Measurements from ENCODE around the gene ZNF525.
"Not testable (repeated sequence)": the region's sequence is repeated elsewhere in the genome, so short reads cannot be mapped to it uniquely, and the experiment has no call there.

Gene ZNF525

DNA sequence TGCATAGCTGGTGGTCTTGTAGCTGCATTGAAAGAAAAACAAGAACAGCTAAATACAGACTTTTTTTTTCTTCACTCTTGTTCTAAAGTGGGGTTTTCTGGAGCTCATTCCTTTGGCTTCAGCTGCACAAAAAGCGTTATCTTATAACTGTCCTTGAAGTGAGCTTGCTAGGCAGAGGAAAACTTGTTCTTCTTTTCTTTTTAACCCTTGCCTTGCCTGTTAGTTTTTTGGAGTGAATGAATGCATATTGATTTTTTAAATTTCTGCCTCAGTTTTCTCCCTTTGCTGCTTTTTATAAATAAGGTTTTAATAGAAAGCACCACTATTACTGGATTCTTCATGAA is 31.0 kb downstream of the ZNF525 start:
- TF ChIP-seq, protein P1, sequence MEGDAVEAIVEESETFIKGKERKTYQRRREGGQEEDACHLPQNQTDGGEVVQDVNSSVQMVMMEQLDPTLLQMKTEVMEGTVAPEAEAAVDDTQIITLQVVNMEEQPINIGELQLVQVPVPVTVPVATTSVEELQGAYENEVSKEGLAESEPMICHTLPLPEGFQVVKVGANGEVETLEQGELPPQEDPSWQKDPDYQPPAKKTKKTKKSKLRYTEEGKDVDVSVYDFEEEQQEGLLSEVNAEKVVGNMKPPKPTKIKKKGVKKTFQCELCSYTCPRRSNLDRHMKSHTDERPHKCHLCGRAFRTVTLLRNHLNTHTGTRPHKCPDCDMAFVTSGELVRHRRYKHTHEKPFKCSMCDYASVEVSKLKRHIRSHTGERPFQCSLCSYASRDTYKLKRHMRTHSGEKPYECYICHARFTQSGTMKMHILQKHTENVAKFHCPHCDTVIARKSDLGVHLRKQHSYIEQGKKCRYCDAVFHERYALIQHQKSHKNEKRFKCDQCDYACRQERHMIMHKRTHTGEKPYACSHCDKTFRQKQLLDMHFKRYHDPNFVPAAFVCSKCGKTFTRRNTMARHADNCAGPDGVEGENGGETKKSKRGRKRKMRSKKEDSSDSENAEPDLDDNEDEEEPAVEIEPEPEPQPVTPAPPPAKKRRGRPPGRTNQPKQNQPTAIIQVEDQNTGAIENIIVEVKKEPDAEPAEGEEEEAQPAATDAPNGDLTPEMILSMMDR (IDR thresholded peaks at IDR 0.05; ENCODE audit: low read length, missing control alignments): no peak
- peak overlapping the region; percentile 92 for H3K4me3 ChIP-seq (replicated peaks; ENCODE audit: low read depth, low read length)

DNA sequence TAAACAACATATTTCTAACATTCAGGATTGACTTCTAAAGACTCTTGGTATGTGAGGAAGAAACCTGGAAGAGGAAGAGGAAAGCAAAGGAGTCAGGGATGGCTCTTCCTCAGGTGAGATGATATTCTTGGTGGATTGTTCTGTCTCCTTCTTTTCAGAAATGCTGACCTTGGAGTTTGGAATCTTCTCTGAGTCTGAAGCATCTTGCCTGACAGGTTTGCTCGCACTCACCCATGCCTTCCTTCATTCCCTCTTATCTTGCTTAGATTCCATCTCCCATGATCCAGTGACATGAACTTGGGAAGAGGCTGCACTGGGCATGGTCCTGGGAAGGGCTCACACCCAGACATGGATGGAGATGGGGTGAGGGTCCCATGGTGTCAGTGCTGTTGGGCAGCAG is 32.4 kb downstream of the ZNF525 start:
- not testable (repeated sequence) for H3K4me3 ChIP-seq (replicated peaks; ENCODE audit: low read depth, low read length)

More for the DNA sequence above, 31.0 kb downstream of the ZNF525 start:
- DNase-seq (ENCODE audit: low read depth): no peak

GRCh38 chr19:53409505-53410204 is 44.1 kb downstream of the ZNF525 start:
- TF ChIP-seq, protein P1 (IDR thresholded peaks at IDR 0.05; ENCODE audit: low read length, missing control alignments): no peak
- DNase-seq (ENCODE audit: low read depth): no peak

More for the DNA sequence above, 32.4 kb downstream of the ZNF525 start:
- DNase-seq (ENCODE audit: low read depth): not testable (repeated sequence)

DNA sequence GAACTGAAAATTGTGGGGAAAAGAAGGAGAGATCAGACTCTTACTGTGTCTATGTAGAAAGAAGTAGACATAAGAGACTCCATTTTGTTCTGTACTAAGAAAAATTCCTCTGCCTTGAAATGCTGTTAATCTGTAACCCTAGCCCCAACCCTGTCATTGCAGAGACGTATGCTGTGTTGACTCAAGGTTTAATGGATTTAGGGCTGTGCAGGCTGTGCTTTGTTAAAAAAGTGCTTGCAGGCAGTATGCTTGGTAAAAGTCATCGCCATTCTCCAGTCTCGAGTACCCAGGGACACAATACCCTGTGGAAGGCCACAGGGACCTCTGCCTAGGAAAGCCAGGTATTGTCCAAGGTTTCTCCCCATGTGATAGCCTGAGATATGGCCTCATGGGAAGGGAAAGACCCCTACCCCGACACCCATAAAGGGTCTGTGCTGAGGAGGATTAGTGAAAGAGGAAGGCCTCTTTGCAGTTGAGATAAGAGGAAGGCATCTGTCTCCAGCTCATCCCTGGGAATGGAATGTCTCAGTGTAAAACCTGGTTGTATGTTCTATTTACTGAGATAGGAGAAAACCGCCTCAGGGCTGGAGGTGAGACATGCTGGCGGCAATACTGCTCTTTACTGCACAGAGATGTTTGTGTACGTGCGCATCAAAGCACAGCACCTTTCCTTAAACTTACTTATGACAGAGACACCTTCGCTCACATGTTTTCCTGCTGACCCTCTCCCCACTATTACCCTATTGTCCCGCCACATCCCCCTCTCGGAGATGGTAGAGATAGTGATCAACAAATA is 55.2 kb downstream of the ZNF525 start:
- not testable (repeated sequence) for H3K4me3 ChIP-seq (replicated peaks; ENCODE audit: low read depth, low read length); DNase-seq (ENCODE audit: low read depth)

More at GRCh38 chr19:53409505-53410204, 44.1 kb downstream of the ZNF525 start:
- H3K4me3 ChIP-seq (replicated peaks; ENCODE audit: low read depth, low read length): no peak overlapping the region

GRCh38 chr19:53422551-53422950 is 57.0 kb downstream of the ZNF525 start:
- DNase-seq (ENCODE audit: low read depth): no peak
- no peak overlapping the region for H3K4me3 ChIP-seq (replicated peaks; ENCODE audit: low read depth, low read length)
- TF ChIP-seq, protein P1 (IDR thresholded peaks at IDR 0.05; ENCODE audit: low read length, missing control alignments): no peak

- DNase-seq (ENCODE audit: low read depth): peak; percentile 39
- not testable (repeated sequence) for H3K4me3 ChIP-seq (replicated peaks; ENCODE audit: low read depth, low read length)
Observed at GRCh38 chr19:53423074-53423473, 57.6 kb downstream of the ZNF525 start.

GRCh38 chr19:53423680-53424079 is 58.2 kb downstream of the ZNF525 start:
- DNase-seq (ENCODE audit: low read depth); H3K4me3 ChIP-seq (replicated peaks; ENCODE audit: low read depth, low read length): not testable (repeated sequence)

DNA sequence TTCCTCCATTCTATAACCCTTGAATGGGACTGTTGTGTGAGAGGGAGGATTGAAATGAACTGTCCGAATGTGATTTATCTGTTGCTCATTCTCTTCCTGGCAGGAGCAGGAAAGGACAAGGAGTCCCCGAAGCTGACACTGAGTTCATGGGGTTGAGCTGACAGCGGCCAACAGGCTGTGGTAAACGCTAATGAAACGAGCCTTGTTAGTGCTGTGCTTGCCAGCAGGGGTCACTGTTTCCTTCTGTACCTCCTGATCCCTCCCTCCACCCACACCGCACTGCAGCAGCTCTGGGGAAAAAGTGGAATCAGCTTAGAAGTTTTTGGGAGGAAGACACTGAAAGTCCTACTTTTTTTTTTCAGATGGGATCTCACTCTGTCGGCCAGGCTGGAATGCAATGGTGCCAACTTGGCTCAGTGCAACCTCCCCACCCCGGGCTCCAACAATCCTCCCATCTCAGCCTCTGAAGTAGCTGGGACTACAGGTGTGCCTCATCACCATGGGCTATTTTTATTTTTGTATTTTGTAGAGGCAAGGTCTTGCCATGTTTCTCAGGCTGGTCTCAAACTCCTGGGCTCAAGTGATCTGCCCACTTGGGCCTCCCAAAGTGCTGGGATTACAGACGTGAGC is 59.6 kb downstream of the ZNF525 start:
- DNase-seq (ENCODE audit: low read depth): peak; percentile 82
- H3K4me3 ChIP-seq (replicated peaks; ENCODE audit: low read depth, low read length): no peak overlapping the region
- TF ChIP-seq, protein P1 (IDR thresholded peaks at IDR 0.05; ENCODE audit: low read length, missing control alignments): peak; percentile 86

Data from fibroblast of pulmonary artery (primary cell).